Stimulated activated CD4-positive, alpha-beta T cell treated with anti-CD3 and anti-CD28 coated beads, Interleukin-2, amount 100 ng/mL, for 24 hours (primary cell): Measurements from ENCODE around the gene KMT2D.

Experiments used
- DNase-seq, 2 donors: peaks; one replicate each; pipeline ENCODE4 v3.0.0-alpha.2; 2020

Gene KMT2D

GRCh38 chr12:49051777-49052438 is 8.7 kb downstream of the KMT2D start:
- DNase-seq = no peak

- DNase-seq = no peak
Observed at GRCh38 chr12:49051373-49051764, 9.2 kb downstream of the KMT2D start.

GRCh38 chr12:49050507-49051372 is 9.9 kb downstream of the KMT2D start:
- DNase-seq = no peak

- no peak for DNase-seq
Observed at GRCh38 chr12:49049566-49050224, 10.9 kb downstream of the KMT2D start.

- no peak for DNase-seq
Observed at GRCh38 chr12:49048953-49049352, 11.6 kb downstream of the KMT2D start.

- DNase-seq = no peak
Observed at GRCh38 chr12:49046129-49046895, 14.3 kb downstream of the KMT2D start.

GRCh38 chr12:49044660-49045059 is 15.9 kb downstream of the KMT2D start:
- no peak for DNase-seq

- peak; percentile 85 to 86 for DNase-seq
Observed at GRCh38 chr12:49043856-49044258, 16.7 kb downstream of the KMT2D start.

GRCh38 chr12:49043241-49043640 is 17.4 kb downstream of the KMT2D start:
- DNase-seq = no peak

GRCh38 chr12:49041881-49042484 is 18.6 kb downstream of the KMT2D start:
- no peak for DNase-seq

- no peak for DNase-seq
Observed at GRCh38 chr12:49041036-49041880, 19.3 kb downstream of the KMT2D start.

GRCh38 chr12:49040364-49040855 is 20.2 kb downstream of the KMT2D start:
- no peak for DNase-seq

- no peak for DNase-seq
Observed at GRCh38 chr12:49039421-49040363, 20.9 kb downstream of the KMT2D start.

GRCh38 chr12:49038291-49038955 is 22.2 kb downstream of the KMT2D start:
- DNase-seq = no peak

GRCh38 chr12:49037947-49038237 is 22.7 kb downstream of the KMT2D start:
- DNase-seq = no peak

- DNase-seq = no peak
Observed at GRCh38 chr12:49037111-49037946, 23.3 kb downstream of the KMT2D start.

- DNase-seq = no peak
Observed at GRCh38 chr12:49036029-49036428, 24.6 kb downstream of the KMT2D start.

- DNase-seq = no peak
Observed at GRCh38 chr12:49034286-49034622, 26.3 kb downstream of the KMT2D start.
